GM21381 (cell line): ENCODE measurements around the gene CNNM4.

ENCODE experiments used
- ATAC-seq: cut with Tn5 transposase; IDR thresholded peaks from one replicate; pipeline ENCODE4 v1.9.1; 2021; ENCODE audit warnings: mild to moderate bottlenecking, moderate library complexity; ENCODE audit not compliant: unreplicated experiment

Gene CNNM4

GRCh38 chr2:96809951-96810782 is 49.5 kb downstream of the CNNM4 start:
- no peak for ATAC-seq

- no peak for ATAC-seq
These were observed 50.1 kb downstream of the CNNM4 start for GRCh38 chr2:96810783-96811192.

- ATAC-seq, result no peak
These were observed 51.2 kb downstream of the CNNM4 start for GRCh38 chr2:96811917-96812316.

GRCh38 chr2:96813656-96814055 is 53.0 kb downstream of the CNNM4 start:
- ATAC-seq, result no peak

GRCh38 chr2:96815326-96816126 is 54.8 kb downstream of the CNNM4 start:
- ATAC-seq, result no peak

- peak; percentile 84 for ATAC-seq
These were observed 55.6 kb downstream of the CNNM4 start, which contains the start of gene CNNM3 for GRCh38 chr2:96816127-96816835. Gene CNNM3 (plus strand): TSS chr2:96816268. CDS start chr2:96816278, 10 bp downstream.

GRCh38 chr2:96816836-96817702 is 56.4 kb downstream of the CNNM4 start:
- ATAC-seq, result no peak

- no peak for ATAC-seq
These were observed 57.2 kb downstream of the CNNM4 start for GRCh38 chr2:96817882-96818281.

- ATAC-seq, result no peak
These were observed 58.6 kb downstream of the CNNM4 start for GRCh38 chr2:96819128-96819875.

GRCh38 chr2:96819876-96820511 is 59.3 kb downstream of the CNNM4 start:
- no peak for ATAC-seq

GRCh38 chr2:96821113-96821675 is 60.5 kb downstream of the CNNM4 start:
- no peak for ATAC-seq

GRCh38 chr2:96822786-96823185 is 62.1 kb downstream of the CNNM4 start:
- ATAC-seq, result no peak

GRCh38 chr2:96823198-96823597 is 62.5 kb downstream of the CNNM4 start:
- ATAC-seq, result no peak

- ATAC-seq, result no peak
These were observed 63.6 kb downstream of the CNNM4 start for GRCh38 chr2:96824079-96824870.

- no peak for ATAC-seq
These were observed 64.4 kb downstream of the CNNM4 start for GRCh38 chr2:96825057-96825456.

GRCh38 chr2:96826546-96827278 is 66.0 kb downstream of the CNNM4 start:
- ATAC-seq, result no peak

- no peak for ATAC-seq
These were observed 67.7 kb downstream of the CNNM4 start for GRCh38 chr2:96828436-96828835.
